ENCODE measurements around the gene UNC5C.

Gene UNC5C

GRCh38 chr4:95220205-95221175 lies 328.3 kb downstream of the UNC5C start:
- DNase-seq (ENCODE audit: low spot score) = no peak
- Histone ChIP-seq H3K27ac (ENCODE audit: poor library complexity, severe bottlenecking) (no peak overlapping the region), H3K36me3 (ENCODE audit: low read depth) (no peaks in the 10 kb centered on the region), H3K9me3 (ENCODE audit: severe bottlenecking) (no peaks in the 10 kb centered on the region), H3K4me3 (ENCODE audit: severe bottlenecking) (no peak overlapping the region), H3K4me1 (ENCODE audit: insufficient read depth, poor library complexity, severe bottlenecking) (no peaks in the 10 kb centered on the region), H3K27me3 (ENCODE audit: insufficient read depth, poor library complexity, severe bottlenecking) (no peaks in the 10 kb centered on the region)
- ATAC-seq (ENCODE audit: low read depth) = no peak
- TF ChIP-seq CTCF (IDR thresholded peaks at IDR 0.05; ENCODE audit: poor library complexity, severe bottlenecking) = no peak

- H3K27me3 ChIP-seq (ENCODE audit: insufficient read depth, poor library complexity, severe bottlenecking) = no peaks in the 10 kb centered on the region
- H3K4me1 ChIP-seq (ENCODE audit: insufficient read depth, poor library complexity, severe bottlenecking) = no peaks in the 10 kb centered on the region
- H3K4me3 ChIP-seq (ENCODE audit: severe bottlenecking) = no peak overlapping the region
- no peaks in the 10 kb centered on the region for H3K36me3 ChIP-seq (ENCODE audit: low read depth)
- ATAC-seq (ENCODE audit: low read depth) (no peak), DNase-seq (ENCODE audit: low spot score) (no peak)
- H3K27ac ChIP-seq (ENCODE audit: poor library complexity, severe bottlenecking) = no peak overlapping the region
- H3K9me3 ChIP-seq (ENCODE audit: severe bottlenecking) = no peaks in the 10 kb centered on the region
- no peak for TF ChIP-seq CTCF (IDR thresholded peaks at IDR 0.05; ENCODE audit: poor library complexity, severe bottlenecking)
Measured at GRCh38 chr4:95219109-95219508, 329.7 kb downstream of the UNC5C start.

- DNase-seq (ENCODE audit: low spot score) (no peak), ATAC-seq (ENCODE audit: low read depth) (no peak)
- Histone ChIP-seq H3K36me3 (ENCODE audit: low read depth) (no peaks in the 10 kb centered on the region), H3K27ac (ENCODE audit: poor library complexity, severe bottlenecking) (no peak overlapping the region), H3K4me3 (ENCODE audit: severe bottlenecking) (no peak overlapping the region), H3K27me3 (ENCODE audit: insufficient read depth, poor library complexity, severe bottlenecking) (no peaks in the 10 kb centered on the region), H3K9me3 (ENCODE audit: severe bottlenecking) (no peaks in the 10 kb centered on the region), H3K4me1 (ENCODE audit: insufficient read depth, poor library complexity, severe bottlenecking) (no peaks in the 10 kb centered on the region)
- no peak for TF ChIP-seq CTCF (IDR thresholded peaks at IDR 0.05; ENCODE audit: poor library complexity, severe bottlenecking)
Measured at GRCh38 chr4:95217197-95217596, 331.6 kb downstream of the UNC5C start.

GRCh38 chr4:95216636-95217035 lies 332.1 kb downstream of the UNC5C start:
- Histone ChIP-seq H3K27me3 (ENCODE audit: insufficient read depth, poor library complexity, severe bottlenecking) (no peaks in the 10 kb centered on the region), H3K4me1 (ENCODE audit: insufficient read depth, poor library complexity, severe bottlenecking) (no peaks in the 10 kb centered on the region), H3K27ac (ENCODE audit: poor library complexity, severe bottlenecking) (no peak overlapping the region), H3K4me3 (ENCODE audit: severe bottlenecking) (no peak overlapping the region), H3K9me3 (ENCODE audit: severe bottlenecking) (no peaks in the 10 kb centered on the region), H3K36me3 (ENCODE audit: low read depth) (no peaks in the 10 kb centered on the region)
- TF ChIP-seq CTCF (IDR thresholded peaks at IDR 0.05; ENCODE audit: poor library complexity, severe bottlenecking) = no peak
- ATAC-seq (ENCODE audit: low read depth) (no peak), DNase-seq (ENCODE audit: low spot score) (no peak)
